GM19025 (cell line): Measurements from ENCODE around the gene DNAH1.

Experiments
- ATAC-seq: cut with Tn5 transposase; IDR thresholded peaks from one replicate; pipeline ENCODE4 v1.9.1; 2021; ENCODE audit warnings: mild to moderate bottlenecking, low read depth, moderate library complexity; ENCODE audit not compliant: unreplicated experiment

Gene DNAH1

DNA sequence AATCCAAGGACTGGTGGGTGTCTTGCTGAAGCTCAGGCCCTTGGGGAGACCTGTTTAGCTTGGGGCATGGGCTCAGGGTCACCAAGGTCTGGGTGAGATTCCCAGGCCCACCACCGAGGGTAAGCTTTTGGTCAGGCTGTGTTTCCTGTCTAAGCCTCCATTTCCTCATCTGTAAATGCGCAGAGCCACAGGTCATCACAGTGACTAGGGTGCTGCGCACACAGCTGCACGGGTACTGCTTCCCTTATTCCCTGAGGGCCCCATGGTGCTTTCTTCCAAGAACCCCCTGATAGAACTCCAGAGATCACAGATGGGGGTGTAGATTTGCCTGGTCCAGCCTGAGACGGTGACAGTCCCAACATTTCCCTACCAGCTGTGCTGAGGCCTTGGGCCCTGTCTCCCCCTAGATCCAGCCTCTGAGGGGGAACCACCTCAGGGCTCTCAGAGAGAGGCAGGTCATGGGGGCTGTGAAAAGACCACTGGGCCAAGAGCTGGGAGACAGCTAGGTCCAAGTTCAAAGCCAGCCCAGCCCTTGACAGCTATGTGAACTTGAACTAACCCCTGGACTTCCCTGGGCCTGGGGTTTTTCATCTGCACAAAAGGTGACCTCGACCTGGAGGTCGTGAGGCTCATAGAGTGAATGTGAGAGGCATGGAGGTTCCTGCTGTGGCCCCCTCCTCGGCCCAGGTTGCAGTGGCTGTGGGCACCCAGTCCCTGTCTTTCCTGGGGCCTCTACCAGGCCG lies 68.1 kb downstream of the DNAH1 start:
- no peak for ATAC-seq

- ATAC-seq = no peak
Observed at GRCh38 chr3:52385157-52385556, 69.0 kb downstream of the DNAH1 start.

DNA sequence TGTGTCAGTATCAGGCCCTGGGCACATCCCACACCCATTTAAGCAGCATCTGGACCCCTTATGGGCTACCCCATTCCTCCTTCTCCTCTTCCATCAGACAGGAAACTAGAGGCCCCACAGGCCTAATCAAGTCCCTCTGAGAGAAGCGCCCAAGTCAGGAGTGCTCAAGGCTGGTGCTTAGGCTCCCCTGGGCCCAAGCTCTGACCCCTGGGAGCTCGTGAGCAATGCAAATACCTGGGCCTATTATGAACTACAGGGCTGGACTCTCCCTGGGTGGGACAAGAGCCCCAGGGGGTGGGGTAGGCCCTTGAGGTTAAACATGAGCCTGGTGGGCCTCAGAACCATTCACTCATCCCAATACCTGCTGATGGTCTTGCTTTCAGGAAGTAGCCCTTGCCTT lies 71.4 kb downstream of the DNAH1 start:
- no peak for ATAC-seq

- no peak for ATAC-seq
Observed at GRCh38 chr3:52388348-52388821, 72.3 kb downstream of the DNAH1 start.

DNA sequence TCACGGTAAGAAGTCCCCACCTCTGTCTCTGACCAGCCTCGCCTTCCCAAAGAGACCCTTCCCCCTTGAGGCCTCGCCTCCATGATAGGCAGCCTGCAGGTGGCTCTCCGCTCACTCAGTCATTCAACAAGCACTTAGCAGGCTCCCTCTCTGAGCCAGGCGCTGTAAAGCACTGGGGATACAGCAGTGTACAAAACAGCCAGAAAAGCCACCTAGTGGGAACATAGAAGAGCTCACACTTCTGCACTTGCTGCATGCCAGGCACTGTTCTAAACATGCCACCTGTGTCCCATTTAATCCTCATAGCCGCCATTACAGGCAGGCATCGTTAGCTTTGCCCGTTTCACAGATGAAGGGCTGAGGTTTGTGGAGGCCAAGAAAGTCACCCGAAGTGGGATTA lies 72.8 kb downstream of the DNAH1 start:
- ATAC-seq = no peak

DNA sequence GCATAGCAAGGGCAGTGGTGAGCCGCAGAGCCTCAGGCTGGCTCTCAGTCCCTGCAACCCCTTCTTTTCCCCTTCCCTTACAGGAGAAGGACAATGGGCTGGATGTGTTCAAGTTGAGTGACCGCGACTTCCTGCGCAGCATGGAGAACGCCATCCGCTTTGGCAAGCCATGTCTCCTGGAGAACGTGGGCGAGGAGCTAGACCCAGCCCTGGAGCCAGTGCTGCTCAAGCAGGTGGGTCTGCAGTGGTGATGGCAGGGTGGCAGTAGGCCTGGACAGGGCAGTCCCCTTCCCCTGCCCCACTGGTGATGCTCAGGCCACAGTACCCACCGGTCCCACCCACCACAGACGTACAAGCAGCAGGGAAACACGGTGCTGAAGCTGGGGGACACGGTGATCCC lies 75.0 kb downstream of the DNAH1 start:
- no peak for ATAC-seq

DNA sequence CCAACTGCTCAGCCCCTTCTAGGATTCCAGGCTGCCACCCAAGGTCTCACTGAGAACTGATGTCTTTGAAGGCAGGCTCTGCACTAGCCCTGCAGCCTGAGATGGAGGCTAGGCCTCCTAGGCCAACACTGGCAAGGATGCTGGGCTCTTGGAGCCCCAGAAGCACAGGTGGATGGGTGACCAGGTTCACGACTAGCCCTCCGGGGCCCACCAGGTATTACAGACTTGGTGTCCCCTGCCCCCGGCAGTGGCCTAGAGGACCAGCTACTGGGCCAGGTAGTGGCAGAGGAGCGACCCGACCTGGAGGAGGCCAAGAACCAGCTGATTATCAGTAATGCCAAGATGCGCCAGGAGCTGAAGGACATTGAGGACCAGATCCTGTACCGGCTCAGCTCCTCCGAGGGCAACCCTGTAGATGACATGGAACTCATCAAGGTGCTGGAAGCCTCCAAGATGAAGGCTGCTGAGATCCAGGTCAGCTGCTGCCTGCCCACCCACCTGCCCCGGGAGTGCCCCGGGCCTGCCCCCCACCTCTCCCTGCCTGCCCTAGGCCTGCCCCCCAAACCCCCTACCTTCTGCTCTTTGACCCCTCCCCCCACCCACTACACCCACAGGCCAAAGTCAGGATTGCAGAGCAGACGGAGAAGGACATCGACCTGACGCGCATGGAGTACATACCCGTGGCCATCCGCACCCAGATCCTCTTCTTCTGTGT lies 76.3 kb downstream of the DNAH1 start:
- ATAC-seq = no peak

- no peak for ATAC-seq
Observed at GRCh38 chr3:52393131-52393807, 77.2 kb downstream of the DNAH1 start.

DNA sequence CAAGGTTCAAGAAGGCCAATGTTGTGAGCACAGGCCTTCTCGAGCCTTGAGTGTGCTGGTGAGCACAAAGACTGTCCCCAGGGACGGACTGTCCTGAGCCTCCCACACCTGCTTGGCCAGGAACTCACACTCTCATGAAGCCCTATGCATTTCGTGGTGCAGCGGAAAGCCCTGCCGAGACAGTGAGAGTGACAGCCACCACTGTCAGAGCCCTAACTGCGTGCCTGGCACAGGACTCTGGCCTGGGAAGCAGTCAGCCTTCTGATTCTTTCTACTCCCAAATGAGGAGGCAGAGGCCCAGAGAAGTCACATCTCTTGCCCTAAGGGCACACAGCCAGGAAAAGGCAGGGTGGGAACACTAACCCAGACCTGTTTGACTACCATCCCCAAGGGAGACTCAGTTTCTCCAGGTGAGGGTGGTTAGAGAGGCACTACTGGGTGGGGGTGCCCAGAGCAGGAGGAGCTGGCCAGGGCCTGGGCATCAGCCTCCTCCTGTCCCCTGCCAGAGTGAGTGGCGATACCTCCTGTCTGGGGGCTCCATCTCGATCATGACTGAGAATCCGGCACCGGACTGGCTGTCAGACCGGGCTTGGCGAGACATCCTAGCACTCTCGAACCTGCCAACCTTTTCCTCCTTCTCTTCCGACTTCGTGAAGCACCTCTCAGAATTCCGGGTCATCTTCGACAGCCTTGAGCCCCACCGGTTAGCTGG lies 78.0 kb downstream of the DNAH1 start:
- no peak for ATAC-seq

GRCh38 chr3:52394751-52395502 lies 78.8 kb downstream of the DNAH1 start:
- ATAC-seq = no peak

DNA sequence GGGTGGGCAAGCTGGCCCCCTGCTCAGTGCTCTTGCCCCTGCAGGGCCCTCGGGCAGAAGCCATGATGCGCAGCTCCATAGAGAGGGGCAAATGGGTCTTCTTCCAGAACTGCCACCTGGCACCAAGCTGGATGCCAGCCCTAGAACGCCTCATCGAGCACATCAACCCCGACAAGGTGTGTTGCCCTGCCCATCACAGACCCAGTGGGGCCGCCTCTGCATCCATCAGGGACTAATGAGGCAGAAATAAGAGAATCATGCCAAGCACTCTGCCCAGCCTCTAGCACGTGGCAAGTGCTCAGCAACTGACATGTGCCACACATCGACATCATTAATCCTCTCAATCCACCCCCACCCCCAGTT lies 79.4 kb downstream of the DNAH1 start:
- no peak for ATAC-seq

DNA sequence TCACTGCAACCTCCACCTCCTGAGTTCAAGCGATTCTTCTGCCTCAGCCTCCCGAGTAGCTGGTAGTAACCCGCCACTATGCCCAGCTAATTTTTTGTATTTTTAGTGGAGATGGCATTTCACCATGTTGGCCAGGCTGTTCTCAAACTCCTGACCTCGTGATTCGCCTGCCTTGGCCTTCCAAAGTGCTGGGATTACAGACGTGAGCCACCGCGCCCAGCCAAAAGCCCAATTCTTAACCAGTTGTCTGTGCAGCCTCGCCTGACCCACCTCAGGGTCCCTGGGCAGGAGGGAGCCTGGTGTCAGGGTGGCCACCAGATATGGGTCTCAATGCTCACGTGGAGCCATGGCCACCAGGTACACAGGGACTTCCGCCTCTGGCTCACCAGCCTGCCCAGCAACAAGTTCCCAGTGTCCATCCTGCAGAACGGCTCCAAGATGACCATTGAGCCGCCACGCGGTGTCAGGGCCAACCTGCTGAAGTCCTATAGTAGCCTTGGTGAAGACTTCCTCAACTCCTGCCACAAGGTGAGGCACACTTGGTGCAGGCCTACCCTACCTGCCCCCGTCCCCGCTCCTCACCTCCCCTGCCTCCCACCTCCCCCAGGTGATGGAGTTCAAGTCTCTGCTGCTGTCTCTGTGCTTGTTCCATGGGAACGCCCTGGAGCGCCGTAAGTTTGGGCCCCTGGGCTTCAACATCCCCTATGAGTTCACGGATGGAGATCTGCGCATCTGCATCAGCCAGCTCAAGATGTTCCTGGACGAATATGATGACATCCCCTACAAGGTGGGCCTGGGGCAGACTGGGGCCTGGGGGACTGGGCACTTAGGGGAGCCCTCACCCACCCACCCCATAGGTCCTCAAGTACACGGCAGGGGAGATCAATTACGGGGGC lies 80.1 kb downstream of the DNAH1 start:
- ATAC-seq = no peak

- no peak for ATAC-seq
Observed at GRCh38 chr3:52396907-52397591, 80.9 kb downstream of the DNAH1 start.

- no peak for ATAC-seq
Observed at GRCh38 chr3:52397676-52398399, 81.7 kb downstream of the DNAH1 start.

DNA sequence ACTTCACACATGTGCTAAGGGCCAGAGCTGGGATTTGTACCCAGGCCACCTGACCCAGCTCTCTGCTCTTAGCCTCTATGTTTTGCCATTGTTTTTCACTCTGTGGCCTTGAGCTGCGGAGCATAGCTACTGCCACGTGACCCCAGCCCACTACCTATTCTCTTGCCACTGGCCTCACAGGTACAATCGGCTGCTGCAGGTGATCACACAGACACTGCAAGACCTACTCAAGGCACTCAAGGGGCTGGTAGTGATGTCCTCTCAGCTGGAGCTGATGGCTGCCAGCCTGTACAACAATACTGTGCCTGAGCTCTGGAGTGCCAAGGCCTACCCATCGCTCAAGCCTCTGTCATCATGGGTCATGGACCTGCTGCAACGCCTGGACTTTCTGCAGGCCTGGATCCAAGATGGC lies 82.6 kb downstream of the DNAH1 start:
- no peak for ATAC-seq

DNA sequence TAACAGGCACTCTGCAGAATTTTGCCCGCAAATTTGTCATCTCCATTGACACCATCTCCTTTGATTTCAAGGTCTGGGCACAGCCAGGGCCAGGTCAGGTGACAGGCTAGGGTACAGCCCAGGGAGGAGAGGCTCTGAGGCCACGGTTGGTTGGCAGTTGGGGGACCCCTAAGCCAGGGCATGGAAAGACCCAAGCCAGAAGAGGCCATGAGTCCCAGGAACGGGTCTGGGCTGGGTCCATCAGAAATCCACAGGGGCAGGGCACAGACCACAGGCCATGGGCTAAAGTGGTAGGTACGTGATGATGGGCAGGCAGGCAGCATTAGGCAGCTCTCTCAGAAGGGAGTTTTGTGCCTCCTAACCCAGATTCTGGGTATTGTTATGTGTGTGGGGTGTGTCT lies 83.0 kb downstream of the DNAH1 start:
- no peak for ATAC-seq

- no peak for ATAC-seq
Observed at GRCh38 chr3:52399593-52399992, 83.5 kb downstream of the DNAH1 start.

- no peak for ATAC-seq
Observed at GRCh38 chr3:52400275-52400793, 84.2 kb downstream of the DNAH1 start.
